Upper lobe of right lung (tissue), 1 donor: ENCODE data around the gene TRMT61A. TPM values are rescaled to one million over a fixed set of nuclear protein-coding genes. Genes with fewer than 3 reads are reported as not detected.
"Not testable (repeated sequence)": the region's sequence is repeated elsewhere in the genome, so short reads cannot be mapped to it uniquely, and the experiment has no call there.

Experiments
- ATAC-seq: fragments of 200-7000 bp; cut with Tn5 transposase; one replicate; pipeline ENCODE4 v1.9.1; 2020; ENCODE audit warnings: mild to moderate bottlenecking, moderate library complexity
- DNase-seq: peaks from one replicate; pipeline ENCODE4 v3.0.0-alpha.2; 2020
- H3K27ac ChIP-seq: fragments of 200-600 bp; one replicate; pipeline ENCODE4 v1.8.0; 2022
- H3K27me3 ChIP-seq: fragments of 200-600 bp; one replicate; pipeline ENCODE4 v1.8.0; 2022; ENCODE audit warnings: mild to moderate bottlenecking
- H3K36me3 ChIP-seq: fragments of 200-600 bp; one replicate; pipeline ENCODE4 v1.8.0; 2022
- H3K4me1 ChIP-seq: fragments of 200-600 bp; one replicate; pipeline ENCODE4 v1.8.0; 2022
- H3K4me3 ChIP-seq: fragments of 200-600 bp; one replicate; pipeline ENCODE4 v1.8.0; 2022; ENCODE audit warnings: mild to moderate bottlenecking
- H3K9me3 ChIP-seq: fragments of 200-600 bp; one replicate; pipeline ENCODE4 v1.8.0; 2022
- CTCF ChIP-seq: fragments of 200-600 bp; IDR thresholded peaks from one replicate; pipeline ENCODE4 v1.8.0; 2022; ENCODE audit warnings: antibody characterized with exemption
- intact Hi-C: fragments of 100-400 bp; cut with DNase I; formaldehyde crosslinking; loops from one replicate; pipeline ENCODE4 v1.11.0; 2022
- total RNA-seq: library from RNA; stranded (reverse); fragmentation: NEBNext Ultra II Directional; extraction: Animal tissue kit (Norgen Biotek cat#: 25700); gene quantifications from one replicate; pipeline ENCODE4 v1.2.1, GENCODE V29; 2021
- donor health status: DM: no; HTN: yes; CAD: no; lungs with severe emphysema.

TRMT61A gene
- total RNA-seq, 1 donor from 2014 or later: 11.6 TPM

GRCh38 chr14:103522649-103523574, 6.1 kb upstream of the TRMT61A start, which contains the start of gene CKB:
CKB (minus strand) TSS chr14:103522830; CDS start chr14:103522493, 337 bp downstream.
- intact Hi-C loops: no loop called here
- no peak for TF ChIP-seq CTCF
- H3K4me3 ChIP-seq: peak within 1 kb of the TSS; percentile 69
- peaks cover 59% of the 10 kb centered on the region for H3K4me1 ChIP-seq
- ATAC-seq (peak; percentile 27), DNase-seq (peak; percentile 86)
- no peaks in the 10 kb centered on the region for H3K9me3 ChIP-seq
- H3K36me3 ChIP-seq: no peaks in the 10 kb centered on the region
- peak within 1 kb of the TSS; percentile 84 for H3K27ac ChIP-seq
- H3K27me3 ChIP-seq: no peaks in the 10 kb centered on the region

DNA sequence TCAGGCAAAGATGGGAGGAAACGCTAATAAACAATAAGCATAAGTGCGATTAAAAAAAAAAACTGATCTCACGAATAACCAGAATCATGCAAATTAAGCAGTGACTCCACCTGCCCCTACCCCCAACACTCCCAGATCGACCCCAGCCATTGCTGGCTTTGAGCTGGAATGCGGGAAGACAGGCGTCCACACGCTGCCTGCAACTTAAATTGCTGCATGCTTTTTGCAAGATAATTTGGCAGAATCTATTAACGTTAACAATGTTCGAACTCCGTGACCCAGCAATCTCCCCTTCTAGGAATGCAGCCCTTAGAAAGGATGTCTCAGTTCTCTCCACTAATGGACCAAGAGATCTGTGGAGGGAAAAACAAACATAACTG, 5.4 kb upstream of the TRMT61A start:
- ATAC-seq (no peak), DNase-seq (no peak)
- Histone ChIP-seq H3K9me3 (no peaks in the 10 kb centered on the region), H3K27me3 (no peaks in the 10 kb centered on the region), H3K27ac (no peak overlapping the region), H3K4me3 (no peak overlapping the region), H3K4me1 (peaks cover 59% of the 10 kb centered on the region), H3K36me3 (no peaks in the 10 kb centered on the region)
- no peak for TF ChIP-seq CTCF
- intact Hi-C loops: no loop called here

GRCh38 chr14:103524002-103524935, 4.7 kb upstream of the TRMT61A start:
- DNase-seq (no peak), ATAC-seq (no peak)
- Histone ChIP-seq H3K27me3 (no peaks in the 10 kb centered on the region), H3K4me1 (peaks cover 53% of the 10 kb centered on the region), H3K9me3 (no peaks in the 10 kb centered on the region), H3K27ac (peak overlapping the region; percentile 51), H3K36me3 (no peaks in the 10 kb centered on the region), H3K4me3 (no peak overlapping the region)
- no peak for TF ChIP-seq CTCF
- intact Hi-C loops: no loop called here

GRCh38 chr14:103525430-103526246, 3.4 kb upstream of the TRMT61A start:
- H3K36me3 ChIP-seq, intact Hi-C loops, ATAC-seq, DNase-seq, H3K9me3 ChIP-seq, H3K4me3 ChIP-seq, H3K27me3 ChIP-seq: not testable (repeated sequence)
- H3K4me1 ChIP-seq: peaks cover 50% of the 10 kb centered on the region
- H3K27ac ChIP-seq: peak overlapping the region; percentile 58

- no peak for DNase-seq
- no peak for TF ChIP-seq CTCF
- no peak overlapping the region for H3K4me3 ChIP-seq
- H3K27ac ChIP-seq: peak overlapping the region; percentile 58
- ATAC-seq: no peak
- H3K9me3 ChIP-seq: no peaks in the 10 kb centered on the region
- no peaks in the 10 kb centered on the region for H3K27me3 ChIP-seq
- peaks cover 5% of the 10 kb centered on the region for H3K36me3 ChIP-seq
- intact Hi-C loops: no loop called here
- H3K4me1 ChIP-seq: peaks cover 47% of the 10 kb centered on the region
Observed at GRCh38 chr14:103526247-103526913, 2.6 kb upstream of the TRMT61A start.
